ENCODE data around the gene MARK2.
"Not testable (repeated sequence)": the region's sequence is repeated elsewhere in the genome, so short reads cannot be mapped to it uniquely, and the experiment has no call there.

MARK2 gene

DNA sequence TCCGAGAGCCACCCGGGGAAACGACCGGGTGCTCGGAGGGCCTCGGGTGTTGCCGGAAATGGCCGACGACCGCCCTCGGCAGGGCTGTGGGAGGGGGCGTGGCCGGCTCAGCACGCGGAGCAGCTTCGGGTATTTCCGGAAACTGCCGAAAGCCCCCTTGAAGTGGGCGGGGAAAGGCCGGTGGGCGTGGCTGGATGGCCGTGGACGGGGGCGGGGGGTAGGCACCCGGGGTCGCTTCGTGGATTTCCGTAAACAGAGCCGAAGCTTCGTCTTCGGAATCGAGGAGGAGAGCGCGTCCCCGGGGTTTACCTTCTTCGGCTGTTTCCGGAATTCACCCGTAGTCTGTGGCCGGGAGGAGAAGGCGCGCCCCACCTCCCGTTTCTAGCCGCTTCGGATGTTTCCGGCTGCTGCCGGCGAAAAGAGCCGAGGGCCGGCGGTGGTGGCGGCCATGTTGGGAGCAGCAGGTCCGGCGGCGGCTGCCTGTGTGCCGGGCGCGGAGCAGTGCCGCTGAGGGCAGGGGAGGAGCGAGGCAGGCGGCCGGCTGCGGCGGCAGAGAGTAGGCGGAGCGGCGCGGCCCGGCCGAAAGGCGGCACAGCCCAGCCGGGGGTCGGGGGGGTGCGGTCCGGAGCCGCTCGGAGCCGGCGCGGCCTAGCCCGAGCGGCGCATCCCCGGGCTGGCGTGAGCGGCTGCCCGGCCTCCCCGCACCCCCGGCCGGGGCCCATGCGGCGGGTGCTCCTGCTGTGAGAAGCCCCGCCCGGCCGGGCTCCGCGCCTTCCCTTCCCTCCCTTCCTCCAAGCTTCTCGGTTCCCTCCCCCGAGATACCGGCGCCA is at the start of gene MARK2:
Gene MARK2 (plus strand): TSS at position 433 of the 830 bp plus-strand sequence. CDS start 397 bp downstream, at position 830.
- peak within 1 kb of the TSS; percentile 94 for H3K27ac Mint-ChIP-seq
- H3K9me3 Mint-ChIP-seq = no peaks in the 10 kb centered on the region
- no peaks in the 10 kb centered on the region for H3K27me3 Mint-ChIP-seq
- peaks cover 44 to 65% of the 10 kb centered on the region in 2 donors for H3K4me1 Mint-ChIP-seq
- peak; percentile 83 to 88 for ATAC-seq (replicated peaks)
- peaks cover 27 to 40% of the 10 kb centered on the region in 2 donors for H3K36me3 Mint-ChIP-seq
- H3K4me3 Mint-ChIP-seq = peak within 1 kb of the TSS; percentile 95 to 98
- DNase-seq = peak; percentile 99

DNA sequence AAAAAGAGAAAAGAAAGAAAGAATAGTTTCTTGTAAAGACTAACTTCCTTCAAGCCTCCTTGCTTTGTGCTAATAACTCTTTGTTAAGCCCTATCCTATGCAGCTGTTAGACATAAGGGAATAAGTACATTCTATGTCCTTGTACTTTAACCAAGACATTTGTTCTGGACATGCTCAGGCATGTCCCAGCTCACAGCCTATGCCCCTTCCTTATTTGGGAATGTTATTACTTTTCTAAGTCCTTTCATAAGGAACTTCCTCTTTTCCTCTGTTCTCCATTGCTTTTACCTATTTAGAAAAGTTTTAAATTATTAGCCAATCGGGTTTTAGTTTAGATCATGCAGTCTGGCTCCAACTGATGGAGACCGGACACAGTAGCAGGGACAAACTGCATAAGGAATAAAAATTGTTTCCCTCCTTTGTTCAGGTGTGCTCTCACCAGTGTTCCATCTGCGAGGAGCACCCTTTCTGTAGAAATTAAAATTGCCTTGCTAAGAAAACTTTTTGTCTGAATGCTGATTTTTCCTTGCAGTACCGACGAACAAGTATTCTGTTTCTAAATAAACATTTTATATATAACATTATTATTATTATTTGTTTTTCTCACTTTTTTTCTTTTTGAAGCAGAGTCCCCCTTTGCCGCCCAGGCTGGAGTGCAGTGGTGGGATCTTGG is 47.3 kb upstream of the MARK2 start:
- Mint-ChIP-seq H3K4me1 (peaks cover 1 to 5% of the 10 kb centered on the region in 2 donors), H3K4me3 (no peak overlapping the region), H3K27ac (no peak overlapping the region), H3K27me3 (peaks cover 0 to 8% of the 10 kb centered on the region in 2 donors), H3K36me3 (peaks cover 0 to 3% of the 10 kb centered on the region in 2 donors), H3K9me3 (peaks cover 6 to 8% of the 10 kb centered on the region in 2 donors)
- no peak for ATAC-seq (replicated peaks)
- no peak for DNase-seq

DNA sequence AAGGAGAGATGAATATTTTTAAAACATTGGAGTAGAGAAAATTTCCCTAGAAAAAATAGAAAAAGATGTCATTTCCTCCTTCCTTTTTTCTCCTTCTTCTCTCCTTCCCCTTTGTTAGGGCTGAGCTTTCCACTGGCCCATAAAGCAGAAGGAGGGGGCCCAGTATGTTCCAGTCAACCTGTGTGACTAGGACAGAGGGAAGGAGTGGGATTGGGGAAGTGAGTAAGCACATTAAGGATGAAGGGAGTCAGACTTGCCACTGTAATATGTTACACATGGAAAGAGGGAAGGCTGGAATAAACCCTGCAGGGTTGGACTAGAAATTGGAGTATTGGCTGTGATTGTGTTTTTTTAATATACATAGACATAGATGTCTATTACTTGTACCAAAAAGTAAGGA is 45.7 kb upstream of the MARK2 start:
- Mint-ChIP-seq H3K9me3 (peaks cover 6 to 8% of the 10 kb centered on the region in 2 donors), H3K27ac (no peak overlapping the region)
- ATAC-seq (replicated peaks) = no peak

DNA sequence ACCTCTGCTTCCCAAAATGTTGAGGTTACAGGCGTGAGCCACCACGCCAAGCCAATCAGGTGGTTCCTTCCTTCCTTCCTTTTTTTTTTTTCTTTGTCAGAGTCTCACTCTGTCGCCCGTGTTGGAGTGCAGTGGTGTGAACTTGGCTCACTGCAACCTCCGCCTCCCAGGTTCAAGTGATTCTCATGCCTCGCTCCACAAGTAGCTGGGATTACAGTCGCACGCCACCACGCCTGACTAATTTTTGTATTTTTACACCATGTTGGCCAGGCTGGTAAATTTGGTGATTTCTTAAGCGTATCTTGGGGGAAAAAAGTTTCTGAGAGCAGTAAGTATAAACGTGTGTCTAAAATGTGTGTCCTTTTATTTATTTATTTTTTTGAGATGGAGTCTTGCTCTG is 43.8 kb upstream of the MARK2 start:
- ATAC-seq (replicated peaks) (no peak), DNase-seq (no peak)
- Mint-ChIP-seq H3K27ac (no peak overlapping the region), H3K36me3 (peaks cover 0 to 3% of the 10 kb centered on the region in 2 donors), H3K4me3 (no peak overlapping the region), H3K9me3 (peaks cover 6 to 8% of the 10 kb centered on the region in 2 donors), H3K4me1 (peaks cover 1 to 5% of the 10 kb centered on the region in 2 donors), H3K27me3 (peaks cover 0 to 12% of the 10 kb centered on the region in 2 donors)

More for the DNA sequence above, 45.7 kb upstream of the MARK2 start:
- peaks cover 1 to 5% of the 10 kb centered on the region in 2 donors for H3K4me1 Mint-ChIP-seq
- peaks cover 0 to 10% of the 10 kb centered on the region in 2 donors for H3K27me3 Mint-ChIP-seq
- no peak for DNase-seq
- H3K4me3 Mint-ChIP-seq = no peak overlapping the region
- peaks cover 0 to 3% of the 10 kb centered on the region in 2 donors for H3K36me3 Mint-ChIP-seq

DNA sequence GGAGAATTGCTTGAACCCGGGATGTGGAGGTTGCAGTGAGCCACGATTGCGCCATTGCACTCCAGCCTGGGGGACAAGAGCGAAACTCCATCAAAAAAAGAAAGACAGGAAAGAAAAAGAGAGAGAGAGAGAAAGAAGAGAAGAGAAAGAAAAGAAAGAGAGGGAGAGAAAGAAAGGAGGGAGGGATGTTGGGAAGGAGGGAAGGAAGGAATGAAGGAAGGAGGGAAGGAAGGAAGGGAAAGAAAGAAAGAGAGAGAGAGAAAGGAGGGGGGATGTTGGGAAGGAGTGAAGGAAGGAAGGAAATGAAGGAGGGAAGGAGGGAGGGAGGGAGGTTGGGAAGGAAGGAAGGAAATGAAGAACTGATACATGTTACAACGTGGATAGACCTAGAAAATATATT is 38.0 kb upstream of the MARK2 start:
- peaks cover 0 to 8% of the 10 kb centered on the region in 2 donors for H3K27me3 Mint-ChIP-seq
- H3K36me3 Mint-ChIP-seq = no peaks in the 10 kb centered on the region
- no peaks in the 10 kb centered on the region for H3K9me3 Mint-ChIP-seq
- no peak overlapping the region for H3K27ac Mint-ChIP-seq
- no peaks in the 10 kb centered on the region for H3K4me1 Mint-ChIP-seq
- ATAC-seq (replicated peaks) (no peak), DNase-seq (no peak)
- no peak overlapping the region for H3K4me3 Mint-ChIP-seq

DNA sequence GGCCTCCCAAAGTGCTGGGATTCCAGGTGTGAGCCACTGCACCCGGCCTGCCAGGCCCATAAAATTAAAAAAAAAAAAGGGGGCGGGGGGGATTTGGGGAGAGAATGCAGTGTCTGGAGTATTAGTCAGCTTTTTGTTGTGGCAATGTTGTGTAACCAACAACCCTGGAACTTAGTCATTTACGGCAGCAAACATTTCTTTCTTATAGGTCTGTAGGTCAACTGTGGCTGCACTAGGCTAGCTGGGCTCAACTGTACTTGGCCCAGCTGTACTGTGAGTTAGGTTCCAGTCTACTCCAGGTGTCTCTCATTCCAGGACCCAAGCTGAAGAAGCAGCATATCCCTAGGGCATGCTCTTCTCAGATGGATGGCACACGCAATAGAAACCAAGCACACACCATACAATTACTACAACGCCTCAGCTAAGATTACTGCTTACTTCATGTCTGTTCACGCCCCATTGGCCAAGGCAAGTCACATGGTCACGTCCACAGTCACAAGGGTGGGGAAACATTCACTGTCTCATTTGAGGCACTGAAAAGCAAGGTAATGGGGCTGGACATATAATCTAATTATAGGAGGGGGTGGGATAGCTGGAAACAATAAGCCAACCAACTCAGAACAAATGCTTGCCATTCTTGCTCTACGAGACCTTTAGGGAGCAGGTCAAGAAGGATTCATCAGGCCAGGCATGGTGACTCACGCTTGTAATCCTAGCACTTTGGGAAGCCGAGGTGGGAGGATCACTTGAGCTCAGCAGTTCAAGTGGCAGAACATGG is 36.1 kb upstream of the MARK2 start:
- DNase-seq (no peak), ATAC-seq (replicated peaks) (peak in 1 of 2 donors; percentile 14)
- Mint-ChIP-seq H3K27me3 (peaks cover 0 to 4% of the 10 kb centered on the region in 2 donors), H3K27ac (no peak overlapping the region), H3K4me3 (no peak overlapping the region), H3K4me1 (no peaks in the 10 kb centered on the region), H3K36me3 (no peaks in the 10 kb centered on the region), H3K9me3 (no peaks in the 10 kb centered on the region)

DNA sequence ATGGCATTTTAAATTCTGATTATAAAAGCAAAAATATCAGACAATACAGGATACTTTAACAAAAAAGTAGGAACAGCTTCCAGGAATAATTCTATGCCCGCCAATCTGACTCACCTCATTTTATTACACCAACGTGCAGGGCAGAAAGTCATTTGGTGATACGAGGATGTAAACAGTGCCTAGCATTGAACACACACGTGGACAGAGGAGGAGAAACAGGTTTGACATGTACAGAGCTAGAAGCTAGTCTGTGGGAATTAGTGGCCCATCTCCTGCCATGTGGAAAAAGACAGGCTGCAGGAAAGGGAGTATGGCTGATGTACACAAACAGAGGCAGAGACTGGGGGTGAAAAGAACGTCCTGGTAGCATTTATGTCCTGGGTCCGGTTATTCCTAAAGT is 34.7 kb upstream of the MARK2 start:
- Mint-ChIP-seq H3K27me3 (no peaks in the 10 kb centered on the region), H3K27ac (no peak overlapping the region), H3K4me1 (no peaks in the 10 kb centered on the region), H3K4me3 (no peak overlapping the region), H3K36me3 (no peaks in the 10 kb centered on the region), H3K9me3 (no peaks in the 10 kb centered on the region)
- no peak for ATAC-seq (replicated peaks)
- no peak for DNase-seq

DNA sequence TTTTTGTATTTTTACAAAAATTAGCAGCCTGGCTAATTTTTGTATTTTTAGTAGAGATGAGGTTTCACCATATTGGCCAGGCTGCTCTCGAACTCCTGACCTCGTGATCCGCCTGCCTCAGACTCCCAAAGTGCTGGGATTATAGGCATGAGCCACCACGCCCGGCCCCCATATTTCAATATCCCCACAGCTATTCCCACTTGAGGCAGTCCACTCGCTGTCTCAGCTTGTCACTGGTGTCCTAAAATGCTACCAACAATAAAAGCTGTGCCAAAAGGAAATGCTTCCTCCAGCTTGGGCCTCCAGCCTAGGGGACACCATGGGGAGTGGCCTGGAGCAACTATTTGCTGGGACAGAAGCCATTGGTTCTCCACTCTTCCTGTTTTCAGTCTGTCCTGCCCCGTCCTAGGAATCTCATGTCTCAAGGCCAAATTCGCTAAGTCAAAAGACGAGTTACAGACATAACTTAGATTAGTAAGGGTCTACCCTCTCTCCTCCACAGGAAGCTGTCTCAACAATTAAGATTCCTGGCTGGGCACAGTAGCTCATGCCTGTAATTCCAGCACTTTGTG is 33.0 kb upstream of the MARK2 start:
- no peaks in the 10 kb centered on the region for H3K36me3 Mint-ChIP-seq
- no peak for DNase-seq
- no peak overlapping the region for H3K27ac Mint-ChIP-seq
- H3K4me1 Mint-ChIP-seq = no peaks in the 10 kb centered on the region
- H3K4me3 Mint-ChIP-seq = no peak overlapping the region
- no peak for ATAC-seq (replicated peaks)
- H3K27me3 Mint-ChIP-seq = no peaks in the 10 kb centered on the region
- no peaks in the 10 kb centered on the region for H3K9me3 Mint-ChIP-seq

DNA sequence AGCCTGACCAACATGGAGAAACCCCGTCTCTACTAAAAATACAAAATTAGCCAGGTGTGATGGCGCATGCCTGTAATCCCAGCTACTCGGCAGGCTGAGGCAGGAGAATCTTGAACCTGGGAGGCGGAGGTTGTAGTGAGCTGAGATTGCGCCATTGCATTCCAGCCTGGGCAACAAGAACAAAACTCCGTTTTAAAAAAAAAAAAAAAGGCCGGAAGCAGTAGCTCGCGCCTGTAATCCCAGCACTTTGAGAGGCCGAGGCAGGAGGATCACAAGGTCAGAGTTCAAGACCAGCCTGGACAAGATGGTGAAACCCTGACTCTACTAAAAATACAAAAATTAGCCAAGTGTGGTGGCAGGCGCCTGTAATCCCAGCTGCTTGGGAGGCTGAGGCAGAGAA is 28.5 kb upstream of the MARK2 start:
- not testable (repeated sequence) for DNase-seq; H3K27ac Mint-ChIP-seq; ATAC-seq (replicated peaks); H3K9me3 Mint-ChIP-seq; H3K4me3 Mint-ChIP-seq; H3K27me3 Mint-ChIP-seq; H3K36me3 Mint-ChIP-seq
- H3K4me1 Mint-ChIP-seq = peaks cover 9 to 20% of the 10 kb centered on the region in 2 donors

DNA sequence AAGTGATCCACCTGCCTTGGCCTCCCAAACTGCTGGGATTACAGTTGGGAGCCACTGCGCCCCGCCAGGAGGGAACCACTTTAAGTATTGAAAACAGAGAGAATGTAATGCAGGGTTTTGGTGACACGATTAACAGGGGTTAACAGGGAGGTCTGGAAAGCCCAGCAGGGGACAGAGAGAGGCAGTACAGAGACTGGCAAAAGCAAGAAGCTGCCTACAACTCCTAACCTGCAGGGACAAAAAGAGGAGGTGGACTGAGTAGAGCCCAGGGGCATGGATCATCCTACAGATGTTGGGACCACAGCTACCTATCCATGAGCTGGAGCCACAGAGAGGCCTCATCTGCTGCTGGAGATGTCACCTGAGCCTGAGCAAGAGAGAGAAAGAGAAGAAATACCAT is 27.4 kb upstream of the MARK2 start:
- ATAC-seq (replicated peaks) (no peak), DNase-seq (no peak)
- Mint-ChIP-seq H3K27ac (no peak overlapping the region), H3K4me1 (peaks cover 14 to 30% of the 10 kb centered on the region in 2 donors), H3K27me3 (no peaks in the 10 kb centered on the region), H3K4me3 (peak overlapping the region in 1 of 2 donors; percentile 28), H3K9me3 (no peaks in the 10 kb centered on the region), H3K36me3 (peaks cover 11 to 13% of the 10 kb centered on the region in 2 donors)

DNA sequence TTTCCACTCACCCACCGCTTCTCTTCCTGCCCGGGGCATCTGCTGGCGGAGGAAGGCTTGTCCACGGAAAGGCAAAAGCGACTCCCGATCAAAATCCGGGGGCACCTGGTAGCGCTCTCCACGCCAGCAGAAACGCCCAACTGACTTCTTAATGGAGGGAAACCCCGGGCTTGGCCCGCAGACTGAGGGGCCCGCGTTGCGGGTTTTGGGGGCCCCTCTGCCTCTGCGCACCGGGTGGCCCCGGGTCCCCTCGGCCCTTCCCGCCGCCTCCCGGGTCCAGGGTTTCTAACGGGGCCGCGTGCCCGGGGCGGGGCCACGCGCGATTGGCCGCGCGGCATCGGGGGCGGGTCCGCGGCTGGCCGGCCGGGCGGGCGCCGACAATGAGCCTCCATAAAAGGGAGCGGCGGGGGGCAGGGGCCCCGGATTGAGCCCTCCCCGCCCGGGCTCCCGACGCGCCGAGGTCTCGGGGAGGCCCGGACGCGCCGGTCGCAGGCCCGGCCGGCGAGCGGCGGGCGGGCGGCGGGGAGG is 25.8 kb upstream of the MARK2 start, which contains the start of gene SPINDOC:
Gene SPINDOC (plus strand): TSS at position 422 of the 528 bp plus-strand sequence. CDS start 231 bp downstream, outside the sequence.
- no peaks in the 10 kb centered on the region for H3K27me3 Mint-ChIP-seq

DNA sequence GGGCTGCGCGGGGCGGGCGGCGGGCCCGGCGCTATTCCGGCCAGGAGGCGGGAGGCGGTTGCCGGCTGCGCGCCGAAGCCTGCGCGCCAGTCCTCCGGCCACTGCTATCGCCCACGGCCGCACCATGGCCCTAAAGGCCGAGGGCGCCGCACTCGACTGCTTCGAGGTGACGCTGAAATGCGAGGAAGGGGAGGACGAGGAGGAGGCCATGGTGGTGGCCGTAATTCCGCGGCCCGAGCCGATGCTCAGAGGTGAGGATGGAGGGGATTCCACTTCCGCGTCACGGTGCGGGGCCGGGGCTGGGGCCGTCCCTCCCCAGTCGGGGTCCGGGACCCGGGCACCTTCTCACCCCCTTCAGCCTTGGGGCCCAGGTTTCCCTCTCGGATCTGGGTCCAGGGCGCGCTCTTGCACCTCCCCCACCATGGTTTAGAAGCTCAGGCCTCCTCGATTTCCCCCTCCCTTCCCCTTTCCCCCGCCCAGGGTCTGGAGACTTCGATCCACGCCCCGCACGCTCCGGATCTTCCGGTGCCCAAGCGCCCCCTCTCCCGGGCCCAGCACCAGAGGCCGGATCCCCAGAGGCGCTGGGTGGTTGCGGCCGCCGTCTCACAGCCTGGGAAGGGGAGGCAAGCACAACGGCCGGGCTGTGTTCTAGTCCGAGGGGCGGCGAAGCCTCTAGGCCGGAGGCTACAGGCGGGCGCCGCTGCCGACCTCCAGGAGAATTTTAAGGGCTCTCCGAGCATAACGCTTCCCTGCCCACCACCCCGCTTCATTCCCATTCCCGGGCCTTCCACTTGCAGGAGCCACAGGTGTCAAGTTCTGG is 25.1 kb upstream of the MARK2 start:
- peak; percentile 23 for DNase-seq
- peaks cover 15 to 30% of the 10 kb centered on the region in 2 donors for H3K4me1 Mint-ChIP-seq
- peak; percentile 54 to 63 for ATAC-seq (replicated peaks)
- H3K9me3 Mint-ChIP-seq = no peaks in the 10 kb centered on the region
- H3K4me3 Mint-ChIP-seq = peak overlapping the region; percentile 85
- H3K27ac Mint-ChIP-seq = peak overlapping the region; percentile 59
- H3K27me3 Mint-ChIP-seq = no peaks in the 10 kb centered on the region
- H3K36me3 Mint-ChIP-seq = peaks cover 18 to 28% of the 10 kb centered on the region in 2 donors

More for the DNA sequence above, 25.8 kb upstream of the MARK2 start, which contains the start of gene SPINDOC:
- Mint-ChIP-seq H3K9me3 (no peaks in the 10 kb centered on the region), H3K36me3 (peaks cover 13 to 23% of the 10 kb centered on the region in 2 donors), H3K4me1 (peaks cover 15 to 30% of the 10 kb centered on the region in 2 donors), H3K27ac (peak within 1 kb of the TSS; percentile 59), H3K4me3 (peak within 1 kb of the TSS; percentile 85)
- DNase-seq (peak; percentile 53), ATAC-seq (replicated peaks) (peak; percentile 90 to 94)

DNA sequence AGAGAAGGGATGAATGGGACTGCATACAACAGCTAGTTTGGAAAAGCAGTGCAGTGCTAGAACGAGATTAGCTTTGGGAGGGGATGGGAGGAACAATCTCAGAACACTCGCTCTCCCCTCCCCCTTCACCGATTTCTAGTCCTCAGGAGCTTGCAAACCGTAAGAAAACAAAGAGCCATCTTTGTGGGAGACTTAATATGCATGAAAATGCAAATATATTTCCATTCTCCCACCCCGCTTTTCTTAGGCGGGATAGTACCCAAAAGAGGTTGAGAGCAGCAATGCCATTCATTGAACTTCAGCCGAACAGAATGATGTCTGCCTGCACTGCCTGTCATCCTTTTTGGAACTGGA is 24.6 kb upstream of the MARK2 start:
- no peak for DNase-seq
- no peaks in the 10 kb centered on the region for H3K27me3 Mint-ChIP-seq
- H3K36me3 Mint-ChIP-seq = peaks cover 21 to 29% of the 10 kb centered on the region in 2 donors
- peak overlapping the region; percentile 59 for H3K27ac Mint-ChIP-seq
- no peaks in the 10 kb centered on the region for H3K9me3 Mint-ChIP-seq
- no peak for ATAC-seq (replicated peaks)
- H3K4me3 Mint-ChIP-seq = peak overlapping the region; percentile 85
- peaks cover 15 to 30% of the 10 kb centered on the region in 2 donors for H3K4me1 Mint-ChIP-seq

All from stimulated activated naive B cell treated with anti-CD40 and anti-IgM and Interleukin-4, amounts not matched to agents 10 μg/mL and 1 μg/mL and 100 μg/mL, for 72 hours (primary cell).